ENCODE data around the gene PEAK1.

PEAK1 gene

DNA sequence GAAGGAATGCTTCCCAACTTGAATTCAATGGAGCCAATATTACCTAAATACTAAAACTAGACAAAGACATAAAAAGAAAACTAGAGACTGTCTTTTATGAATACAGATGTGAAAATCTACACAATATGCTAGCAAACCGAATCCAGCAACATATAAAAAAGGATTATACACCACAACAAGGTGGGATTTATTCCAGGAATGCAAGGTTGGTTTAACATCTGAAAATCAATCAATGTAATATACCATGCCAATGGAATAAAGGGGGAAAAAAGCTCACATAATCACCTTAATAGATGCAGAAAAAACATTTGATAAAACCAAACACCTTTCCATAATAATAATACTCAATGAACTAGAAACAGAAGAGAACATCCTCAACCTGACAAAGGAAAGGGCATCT lies 279.7 kb downstream of the PEAK1 start:
- no peak for DNase-seq (ENCODE audit: low read depth, low spot score)

DNA sequence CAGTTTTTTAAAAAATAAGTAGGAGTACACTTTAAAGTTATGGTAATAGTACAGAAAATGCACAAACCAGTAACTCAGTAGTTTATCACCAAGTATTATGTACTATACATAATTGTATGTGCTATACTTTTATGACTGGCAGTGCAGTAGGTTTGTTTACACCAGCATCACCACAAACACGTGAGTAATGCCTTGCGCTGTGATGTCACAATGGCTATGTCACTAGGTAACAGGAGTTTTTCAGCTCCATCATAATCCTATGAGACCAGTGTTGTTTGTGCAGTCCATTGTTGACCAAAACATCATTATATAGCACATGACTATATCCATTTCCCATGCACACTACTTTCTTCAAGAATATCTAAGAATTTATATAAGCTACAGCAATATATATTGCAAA lies 280.6 kb downstream of the PEAK1 start:
- no peak for DNase-seq (ENCODE audit: low read depth, low spot score)

DNA sequence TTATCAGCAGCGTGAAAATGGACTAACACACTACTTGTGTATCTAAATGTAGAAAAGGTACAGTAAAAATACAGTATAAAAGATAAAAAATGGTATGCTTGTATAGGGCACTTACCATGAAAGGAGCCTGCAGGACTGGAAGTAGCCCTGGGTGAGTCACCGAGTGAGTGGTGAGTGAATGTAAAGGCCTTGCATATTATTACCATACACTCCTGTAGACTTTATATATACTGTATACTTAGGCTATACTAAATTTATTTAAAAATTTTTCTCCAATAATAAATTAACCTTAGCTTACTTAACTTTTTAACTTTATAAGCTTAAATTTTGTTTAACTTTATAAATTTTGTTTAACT lies 281.8 kb downstream of the PEAK1 start:
- DNase-seq (ENCODE audit: low read depth, low spot score) = no peak

DNA sequence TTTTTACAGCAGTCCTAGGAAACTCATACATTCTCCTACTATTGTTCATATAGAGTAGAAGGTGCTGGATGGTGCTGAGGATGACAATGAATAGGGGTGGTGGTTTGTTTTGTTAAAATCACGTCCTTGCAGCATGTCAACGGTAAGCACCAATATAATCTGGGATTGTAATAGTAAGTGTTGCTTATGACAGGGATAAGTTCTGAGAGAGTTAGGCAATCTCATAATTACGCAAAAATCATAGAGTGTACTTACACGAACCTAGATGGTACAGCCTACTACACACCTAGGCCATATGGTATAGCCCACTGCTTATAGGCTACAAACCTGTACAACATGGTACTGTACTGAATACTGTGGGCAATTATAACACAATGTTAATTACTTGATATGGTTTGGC lies 284.7 kb downstream of the PEAK1 start:
- DNase-seq (ENCODE audit: low read depth, low spot score) = no peak

DNA sequence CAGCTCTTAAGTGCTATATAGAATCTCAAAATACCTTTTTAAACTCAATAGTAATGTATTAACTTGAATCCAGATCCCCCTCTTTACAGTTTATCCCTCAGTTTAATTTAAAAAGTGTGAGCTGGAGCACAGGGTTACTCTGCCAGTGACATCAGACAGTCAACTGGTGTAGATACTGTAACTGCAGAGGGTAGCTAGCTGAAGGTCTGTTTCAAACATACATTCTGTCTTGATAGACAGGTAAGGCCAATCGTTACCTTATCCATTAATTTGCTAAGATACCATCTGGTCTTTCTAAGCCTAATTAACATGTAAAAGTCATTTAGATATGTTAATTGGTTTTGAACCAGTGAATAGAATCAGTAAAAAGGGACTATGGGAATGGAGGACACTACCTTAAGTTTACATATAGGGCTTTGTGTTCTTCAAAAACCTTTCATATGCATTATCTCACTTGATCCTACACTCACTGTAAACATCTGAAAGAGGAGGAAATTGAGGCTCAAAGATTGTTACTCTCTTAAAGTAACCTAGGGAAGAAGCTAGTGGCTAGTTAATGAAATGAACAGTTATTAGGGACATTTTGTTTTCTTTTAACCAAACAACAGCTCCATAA lies 289.5 kb downstream of the PEAK1 start:
- DNase-seq (ENCODE audit: low read depth, low spot score) = no peak

DNA sequence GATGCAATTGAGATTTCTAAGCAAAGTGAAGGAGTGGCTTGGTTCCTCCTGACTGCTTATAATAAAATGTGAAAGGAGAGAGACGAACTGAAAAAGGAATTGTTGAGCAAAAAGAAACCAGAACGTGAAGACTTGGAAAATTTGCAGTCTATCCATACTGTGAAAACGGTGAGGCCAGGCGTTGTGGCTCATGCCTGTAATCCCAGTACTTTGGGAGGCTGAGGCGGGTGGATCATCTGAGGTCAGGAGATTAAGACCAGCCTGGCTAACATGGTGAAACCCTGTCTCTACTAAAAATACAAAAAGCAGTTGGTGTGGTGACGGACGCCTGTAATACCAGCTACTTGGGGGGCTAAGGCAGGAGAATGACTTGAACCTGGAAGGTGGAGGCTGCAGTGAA lies 292.3 kb downstream of the PEAK1 start:
- no peak for DNase-seq (ENCODE audit: low read depth, low spot score)

DNA sequence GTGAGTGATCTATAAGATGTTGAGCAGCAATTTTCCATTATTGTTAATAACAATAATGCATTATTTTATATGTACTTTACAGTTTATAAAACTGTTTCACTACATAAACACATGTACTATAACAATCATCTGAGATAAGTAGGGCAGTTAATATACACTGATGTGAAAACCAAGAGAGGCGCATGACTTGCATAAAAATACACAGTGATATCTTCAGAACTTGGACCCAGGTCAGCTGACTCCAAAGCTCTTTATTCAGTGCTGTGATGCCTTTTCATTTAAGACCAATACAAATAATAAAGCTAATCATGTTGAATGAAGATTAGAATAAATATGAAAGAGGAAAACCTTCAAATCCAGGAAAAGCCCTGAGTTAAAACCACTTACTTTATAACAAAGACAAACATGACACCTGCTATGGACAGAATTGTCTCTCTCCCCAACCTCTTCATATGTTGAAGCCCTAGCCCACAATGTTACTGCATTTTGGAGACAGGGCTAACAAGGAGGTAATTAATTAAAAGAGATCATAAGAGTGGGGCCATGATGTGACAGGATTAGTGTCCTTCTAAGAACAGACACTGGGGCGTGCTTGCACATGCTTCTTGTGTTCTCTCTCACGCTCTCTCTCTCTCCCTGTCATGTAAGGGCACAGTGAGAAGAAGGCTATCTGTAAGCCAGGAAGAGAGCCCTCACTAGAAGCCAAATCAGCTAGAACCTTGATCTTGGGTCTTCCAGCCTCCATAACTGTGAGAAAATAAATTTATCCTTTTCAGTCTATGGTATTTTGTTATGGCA lies 293.2 kb downstream of the PEAK1 start:
- DNase-seq (ENCODE audit: low read depth, low spot score) = no peak

DNA sequence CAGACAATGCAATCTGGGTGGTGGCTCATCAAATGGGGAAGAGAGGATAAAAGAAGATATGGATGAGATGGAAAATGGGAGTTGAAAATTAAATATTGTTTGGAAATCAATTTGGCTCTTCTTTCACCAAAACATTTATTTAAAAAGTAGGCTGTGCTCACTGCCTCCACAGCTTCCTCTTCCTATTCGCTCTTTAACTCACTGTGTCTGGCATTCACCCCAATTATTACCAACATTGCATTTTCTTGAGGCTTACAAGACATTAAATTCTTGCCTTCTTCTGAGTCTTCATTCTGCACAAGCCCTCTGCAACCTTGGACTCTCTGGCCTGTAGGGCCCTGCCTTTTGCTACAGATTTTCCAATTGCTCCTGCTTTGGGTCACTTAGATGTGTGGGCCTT lies 296.1 kb downstream of the PEAK1 start:
- no peak for DNase-seq (ENCODE audit: low read depth, low spot score)

DNA sequence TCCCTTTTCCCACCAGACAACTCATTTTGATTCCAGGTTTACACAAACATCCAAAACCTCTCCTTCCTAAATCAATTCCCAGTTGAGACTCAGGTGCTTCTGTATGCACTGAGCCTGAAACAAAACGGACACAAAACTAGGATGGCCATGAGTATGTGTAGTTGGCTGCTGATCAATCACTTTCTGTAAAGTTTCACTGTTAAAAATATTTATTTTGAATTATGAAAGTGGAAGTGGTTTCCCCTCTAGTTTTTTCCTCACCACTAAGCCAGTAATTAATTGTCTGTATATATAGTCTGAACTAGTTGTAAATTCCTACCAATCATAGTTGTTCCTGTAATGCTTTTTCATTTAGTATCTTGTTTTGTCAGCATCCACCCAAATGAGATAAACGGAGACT lies 297.3 kb downstream of the PEAK1 start:
- DNase-seq (ENCODE audit: low read depth, low spot score) = no peak

DNA sequence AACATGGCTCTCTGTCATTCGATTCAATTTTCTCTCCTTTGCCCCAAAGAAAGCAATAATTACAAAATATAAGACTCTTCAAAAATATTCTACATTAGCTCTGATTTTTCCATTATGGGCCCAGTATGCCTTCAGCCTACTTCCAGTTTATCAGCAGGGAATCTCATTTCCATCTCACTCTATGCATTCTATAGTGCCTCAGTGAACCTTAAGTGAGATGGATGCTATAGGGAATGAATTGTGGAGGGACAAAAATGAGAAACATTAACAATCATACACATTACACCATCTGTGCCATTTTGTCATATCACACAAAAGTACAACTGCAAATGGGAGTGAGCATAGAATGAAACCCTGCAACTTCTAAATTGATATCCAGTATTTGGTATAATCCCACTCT lies 298.3 kb downstream of the PEAK1 start:
- no peak for DNase-seq (ENCODE audit: low read depth, low spot score)

DNA sequence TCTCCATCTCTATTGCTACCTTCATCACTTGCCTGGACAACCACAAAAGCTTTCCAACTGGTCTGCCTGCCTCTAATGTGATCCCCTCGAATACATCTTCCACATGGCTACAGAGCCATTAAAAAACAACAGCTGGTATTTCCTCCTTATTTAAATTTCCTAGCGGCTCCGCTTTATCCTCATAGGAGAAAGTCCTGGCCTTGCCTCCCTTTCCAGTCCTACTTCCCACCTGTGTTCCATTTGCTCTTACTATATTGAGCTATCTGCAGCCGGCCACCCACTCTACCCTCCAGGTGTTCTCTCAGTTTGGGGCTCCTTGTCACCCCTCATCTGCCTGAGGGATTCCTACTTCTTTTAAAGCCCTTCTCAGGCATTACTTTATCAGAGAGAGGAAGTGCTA lies 299.3 kb downstream of the PEAK1 start:
- DNase-seq (ENCODE audit: low read depth, low spot score) = no peak

DNA sequence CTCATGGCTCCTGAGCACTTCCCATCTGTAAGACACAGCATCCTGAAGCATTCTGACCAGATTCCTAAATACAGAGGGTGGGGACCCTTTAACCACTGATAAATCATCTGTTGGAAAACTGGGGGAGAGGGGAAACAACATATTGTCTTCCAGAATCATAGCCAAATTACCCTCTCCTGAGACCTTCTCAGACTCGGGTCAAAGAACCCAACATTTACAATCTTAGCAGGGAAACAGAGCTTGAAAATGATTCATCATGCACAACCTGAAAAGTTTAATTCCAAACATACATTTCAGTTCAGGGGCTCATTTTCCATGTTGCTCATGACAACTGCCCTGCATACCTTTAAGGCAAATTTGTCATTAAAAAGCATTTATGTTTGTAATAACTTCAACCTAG lies 300.5 kb downstream of the PEAK1 start:
- DNase-seq (ENCODE audit: low read depth, low spot score) = no peak

DNA sequence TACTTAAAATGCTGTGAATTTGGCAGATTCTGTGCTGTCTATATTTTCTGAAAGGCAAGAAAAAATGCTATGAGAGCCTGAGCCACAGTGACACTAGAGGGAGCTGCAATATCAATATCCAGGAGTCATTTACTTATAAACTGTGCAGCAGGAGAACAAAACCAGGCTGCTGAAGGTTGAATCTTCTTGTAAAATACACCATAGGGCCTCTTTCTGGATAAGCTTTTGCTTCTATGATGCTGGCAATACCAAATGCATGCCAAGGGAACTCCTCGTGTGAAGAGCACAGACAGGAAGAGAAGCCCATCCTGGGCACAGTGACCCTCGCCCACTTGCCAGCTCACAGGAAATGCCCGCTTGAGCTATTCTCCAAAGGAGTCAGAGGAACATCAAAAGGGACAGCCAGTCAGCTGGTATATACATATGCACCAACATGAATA lies 301.0 kb downstream of the PEAK1 start:
- peak; percentile 82 for DNase-seq (ENCODE audit: low read depth, low spot score)

DNA sequence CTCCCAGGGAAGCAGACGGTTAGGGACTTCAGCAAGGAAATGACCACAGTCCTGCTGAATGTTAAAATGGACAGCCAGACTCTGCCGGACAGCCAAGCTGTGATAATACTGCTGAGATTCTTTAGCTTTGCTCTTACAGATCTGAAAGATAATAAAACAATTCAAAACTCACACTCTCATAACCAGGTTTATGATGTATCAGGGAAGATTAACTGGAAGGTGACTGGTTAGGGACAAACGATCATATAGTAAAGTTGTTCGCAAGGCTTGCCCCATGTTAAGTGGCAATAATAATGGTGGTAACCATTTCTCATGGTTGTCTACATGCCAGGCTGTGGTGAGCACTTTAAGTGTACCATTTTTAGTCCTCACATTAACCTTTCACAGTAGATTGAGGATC lies 304.7 kb downstream of the PEAK1 start:
- DNase-seq (ENCODE audit: low read depth, low spot score) = no peak

DNA sequence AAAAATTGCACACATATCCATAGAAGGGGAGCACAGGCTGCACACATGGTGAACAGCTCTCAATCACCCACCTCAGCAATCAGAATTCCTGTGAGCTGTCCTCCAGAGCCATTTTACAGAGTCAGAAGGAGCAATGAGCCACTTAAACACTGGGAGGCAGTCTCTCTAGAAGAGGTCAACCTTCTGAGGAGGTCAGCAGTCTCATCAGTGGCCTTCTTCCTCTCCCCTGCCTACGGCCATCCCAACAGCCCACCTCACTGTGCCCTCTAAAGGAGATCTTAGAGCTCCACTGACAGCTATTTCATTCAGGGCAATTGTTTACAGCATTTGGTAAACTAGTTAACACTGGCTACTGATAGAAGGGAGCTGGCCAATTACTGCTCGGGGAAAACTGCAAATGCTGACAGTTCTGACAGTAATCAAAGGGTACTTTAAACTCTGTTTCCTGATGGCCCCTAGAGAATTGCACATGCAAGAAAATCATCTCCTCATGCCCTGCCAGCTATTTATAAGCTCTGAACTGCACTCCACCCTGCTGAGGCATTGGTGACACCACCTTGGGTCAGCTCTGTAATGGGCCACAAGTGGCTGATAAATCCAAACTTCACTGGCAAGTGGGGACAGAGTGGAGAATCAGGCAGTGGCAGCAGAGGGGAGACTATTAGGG lies 306.9 kb downstream of the PEAK1 start:
- DNase-seq (ENCODE audit: low read depth, low spot score) = no peak

DNA sequence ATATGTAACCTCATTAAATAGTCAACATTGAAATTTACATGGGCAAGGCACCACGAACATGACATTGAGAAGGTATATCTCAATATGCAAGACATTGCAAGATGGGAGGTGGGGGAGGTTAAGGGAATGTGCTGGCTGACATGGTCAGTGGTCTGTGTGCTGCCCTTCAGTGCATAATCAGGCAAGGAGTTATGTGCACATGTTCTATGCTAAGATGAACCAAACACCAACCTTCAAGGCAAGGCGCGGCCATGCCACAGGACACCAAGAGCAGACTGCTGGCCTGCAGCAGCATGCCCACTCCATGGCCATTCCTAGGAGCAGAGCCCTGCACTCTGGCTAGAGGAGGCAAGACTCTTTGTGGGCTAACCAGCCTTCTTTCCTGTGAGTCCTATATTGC lies 308.1 kb downstream of the PEAK1 start:
- DNase-seq (ENCODE audit: low read depth, low spot score) = no peak

DNA sequence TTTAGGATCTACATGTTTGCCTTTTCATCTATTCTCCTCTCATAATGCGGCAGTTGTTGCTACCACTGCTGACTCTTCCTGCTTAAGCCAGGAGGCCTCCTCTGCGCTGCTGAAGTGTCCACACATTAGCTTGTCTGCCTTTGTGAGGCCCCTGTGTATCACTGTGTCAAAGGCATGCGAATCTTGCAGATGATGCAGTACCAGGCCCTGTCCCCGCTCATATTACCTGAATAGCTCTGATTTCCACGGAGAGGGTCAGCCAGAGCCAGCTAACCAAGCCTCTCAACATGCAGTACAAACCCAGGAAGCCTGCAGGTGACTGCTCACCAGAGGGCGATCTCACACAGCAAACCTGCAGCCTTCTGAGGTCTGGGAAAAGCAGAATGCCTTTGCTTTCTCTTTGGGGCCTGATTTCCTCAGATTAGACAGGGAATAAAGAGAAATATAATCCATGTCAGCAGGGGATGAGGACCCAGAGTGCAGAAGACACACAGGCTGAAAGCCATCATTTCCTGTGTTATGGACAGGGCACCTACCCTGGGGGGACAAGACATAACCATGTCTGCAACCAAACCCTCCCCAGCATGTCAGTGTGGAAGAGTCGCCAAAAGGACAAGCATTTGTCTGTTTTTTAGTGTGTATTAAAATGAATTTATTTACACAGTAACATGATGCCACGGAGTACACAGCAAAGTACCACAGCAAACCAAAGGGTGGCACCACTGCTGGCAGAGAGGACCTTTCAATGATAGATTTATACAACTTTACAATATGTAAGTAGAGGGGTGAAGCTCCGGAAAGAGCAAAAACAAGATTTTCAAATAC lies 312.2 kb downstream of the PEAK1 start:
- peak; percentile 75 for DNase-seq (ENCODE audit: low read depth, low spot score)

DNA sequence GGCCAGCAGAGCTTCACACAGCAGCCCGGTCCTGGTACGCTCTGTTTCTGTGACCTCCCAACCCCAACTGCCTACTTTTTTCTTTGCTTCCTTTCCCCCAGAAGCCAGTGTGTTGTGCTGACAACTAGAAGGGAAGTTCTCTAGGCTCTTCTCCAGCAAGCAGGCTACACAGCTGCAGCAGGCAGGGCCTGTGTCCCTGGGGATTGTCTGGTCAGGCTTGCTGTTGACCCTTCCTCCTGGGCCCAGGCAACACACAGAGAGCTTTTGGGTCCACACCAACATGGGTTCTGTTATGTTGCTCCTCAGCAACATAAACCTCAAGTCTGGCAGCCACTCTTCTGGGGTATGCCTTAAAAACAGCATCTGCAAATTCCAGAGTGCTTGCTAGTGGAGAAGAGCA lies 312.8 kb downstream of the PEAK1 start:
- no peak for DNase-seq (ENCODE audit: low read depth, low spot score)

DNA sequence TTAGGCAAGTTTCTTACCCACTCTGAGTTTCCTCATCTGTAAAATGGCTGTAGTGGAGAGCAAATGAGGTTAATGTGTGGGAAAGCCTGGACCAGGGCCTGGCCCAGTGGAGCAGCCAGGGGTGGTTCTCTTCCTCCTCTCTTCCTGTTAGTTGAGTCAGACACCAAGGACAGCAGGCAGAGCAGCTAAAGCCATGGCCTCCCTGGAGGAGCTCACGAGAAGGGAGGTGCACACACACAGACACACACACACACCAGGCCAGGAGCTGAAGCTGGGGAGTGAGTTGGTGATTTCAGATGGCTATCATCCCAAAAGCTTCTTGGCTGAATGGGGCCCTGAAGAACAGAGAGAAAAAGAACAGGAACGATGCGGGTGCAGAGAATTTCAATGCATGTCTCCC lies 315.7 kb downstream of the PEAK1 start:
- DNase-seq (ENCODE audit: low read depth, low spot score) = no peak

DNA sequence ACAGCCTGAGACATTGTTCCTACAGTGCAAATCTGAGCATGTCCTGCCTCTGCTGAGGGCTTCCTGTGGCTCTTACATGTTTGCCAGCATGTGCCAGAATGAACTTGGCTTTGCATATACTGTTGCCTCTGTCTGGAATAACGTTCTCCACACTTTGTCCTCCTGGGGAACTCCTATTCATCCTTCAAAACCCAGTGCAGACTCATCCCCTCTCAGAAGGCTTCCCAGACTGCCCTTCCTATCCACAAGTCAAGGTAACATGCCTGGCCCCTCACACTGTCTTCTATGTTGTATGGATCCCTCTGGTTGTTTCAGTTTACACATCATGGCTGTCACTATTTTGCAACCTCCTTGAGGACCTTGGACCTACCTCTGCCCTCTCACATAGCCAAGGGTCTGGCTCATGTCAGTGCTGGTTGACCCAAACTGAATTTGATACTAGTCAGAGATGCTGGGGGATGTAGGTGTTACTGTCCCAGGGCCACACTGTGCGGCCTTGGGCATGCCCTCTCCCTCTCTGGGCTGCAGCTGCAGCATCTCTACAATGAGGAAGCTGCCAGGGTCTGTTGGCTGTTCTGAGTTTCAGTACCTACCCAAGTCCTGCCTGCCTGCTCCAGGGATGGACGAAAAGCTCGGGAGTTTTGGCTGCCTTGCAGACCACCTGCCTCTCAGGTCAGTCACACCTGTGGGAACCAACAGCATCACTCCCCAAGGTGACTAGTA lies 320.0 kb downstream of the PEAK1 start:
- DNase-seq (ENCODE audit: low read depth, low spot score) = no peak

DNA sequence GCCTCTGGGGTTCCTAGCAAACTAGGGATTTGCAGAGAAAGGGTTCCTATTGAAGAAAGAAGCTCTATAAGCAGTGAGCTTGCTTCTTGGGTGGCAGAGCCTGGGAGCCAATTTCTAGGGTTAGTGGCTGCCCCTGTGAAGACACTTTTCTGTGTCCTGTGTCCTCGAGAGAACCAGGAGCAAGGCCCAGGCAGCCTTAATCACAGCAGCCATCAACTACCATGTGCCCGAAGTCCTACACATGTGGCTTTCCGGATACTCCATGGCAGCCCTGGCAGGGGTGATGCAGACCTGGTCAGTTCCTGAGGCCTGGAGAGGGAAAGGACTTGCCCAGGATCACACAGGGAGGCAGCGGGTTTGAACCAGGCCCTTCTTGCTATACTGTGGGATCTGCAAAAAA lies 321.3 kb downstream of the PEAK1 start:
- DNase-seq (ENCODE audit: low read depth, low spot score) = no peak

DNA sequence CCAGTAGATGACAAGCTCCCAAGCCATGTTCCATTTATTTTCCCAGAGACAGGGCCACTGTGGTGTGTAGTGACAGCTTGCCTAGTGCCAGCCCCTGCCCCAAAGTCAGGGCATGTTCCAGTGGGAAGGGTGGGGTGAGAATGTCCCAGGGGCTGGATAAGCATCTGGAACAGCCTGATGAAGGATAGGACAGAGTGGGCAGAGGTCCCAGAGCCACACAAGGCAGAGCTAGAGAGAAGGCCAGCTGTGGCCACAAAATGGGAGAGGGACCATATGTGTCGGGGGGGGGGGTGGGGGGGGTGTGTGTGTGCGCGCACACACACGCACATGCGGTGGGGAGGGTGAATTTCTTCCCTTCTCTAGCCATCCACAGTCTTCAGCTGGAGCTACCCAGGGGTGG lies 322.0 kb downstream of the PEAK1 start:
- no peak for DNase-seq (ENCODE audit: low read depth, low spot score)
